K562 (cell line): ENCODE data around the gene MED29. TPM values are rescaled to one million over a fixed set of nuclear protein-coding genes. Genes with fewer than 3 reads are reported as not detected.

ENCODE experiments used
- ARHGAP35 ChIP-seq: fragments of 450-650 bp; IDR thresholded peaks from 2 replicates; pipeline ENCODE4 v1.6.1; 2018; ENCODE audit not compliant: partially characterized antibody
- CHD1 ChIP-seq: fragments of 200-600 bp; sonication (generic); IDR thresholded peaks from one replicate; pipeline ENCODE4 v1.6.1; 2012; ENCODE audit warnings: mild to moderate bottlenecking, moderate library complexity, low read length, inconsistent platforms
- CTBP1 ChIP-seq: fragments of 450-650 bp; IDR thresholded peaks from 2 replicates; pipeline ENCODE4 v1.6.1; 2016; ENCODE audit warnings: borderline replicate concordance
- MBD1 ChIP-seq: fragments of 250-450 bp; sonication (Bioruptor Pico); IDR thresholded peaks from 2 replicates; pipeline ENCODE4 v1.8.0; 2022; ENCODE audit warnings: inconsistent platforms
- NR2C2 ChIP-seq, 2 experiments: fragments of 200-800 bp in 1 of 2; sonication (Bioruptor generic) in 1 of 2; sonication (generic) in 1 of 2; formaldehyde crosslinking in 1 of 2; IDR thresholded peaks; 2 replicates each; pipeline versions ENCODE4 v1.6.1 to v1.8.0; 2016 to 2022; ENCODE audit warnings: mild to moderate bottlenecking in 1 of 2, missing compliant biosample characterization in 1 of 2, missing genetic modification characterization in 1 of 2, missing genetic modification reagents in 1 of 2
- POLR2G ChIP-seq: fragments of 200-400 bp; formaldehyde crosslinking; IDR thresholded peaks from 2 replicates; pipeline ENCODE4 v1.6.1; 2017; ENCODE audit warnings: low read depth, mild to moderate bottlenecking, antibody characterized with exemption, low read length, moderate library complexity
- TFE3 ChIP-seq: fragments of 450-650 bp; formaldehyde crosslinking; IDR thresholded peaks from 2 replicates; pipeline ENCODE4 v1.4.0; 2020; ENCODE audit warnings: mild to moderate bottlenecking, mixed read lengths
- ZBTB33 ChIP-seq: sonication (generic); formaldehyde crosslinking; IDR thresholded peaks from 2 replicates; pipeline ENCODE4 v1.8.1; 2023; ENCODE audit warnings: mild to moderate bottlenecking, missing genetic modification reagents
- ZFP91 ChIP-seq: sonication (generic); formaldehyde crosslinking; IDR thresholded peaks from 2 replicates; pipeline ENCODE4 v1.8.0; 2022; ENCODE audit warnings: mild to moderate bottlenecking, missing genetic modification reagents
- ZNF395 ChIP-seq: fragments of 200-800 bp; sonication (Bioruptor generic); IDR thresholded peaks from 2 replicates; pipeline ENCODE4 v1.6.1; 2017; ENCODE audit warnings: missing genetic modification characterization, missing compliant biosample characterization
- ZNF592 ChIP-seq: fragments of 450-650 bp; IDR thresholded peaks from 2 replicates; pipeline ENCODE4 v1.6.1; 2017; ENCODE audit warnings: antibody characterized with exemption, mild to moderate bottlenecking
- polyA plus RNA-seq, 8 experiments: library from polyadenylated mRNA; depleted of rRNA in 4 of 8; stranded (reverse) in 5 of 8; unstranded in 3 of 8; fragments of >200 nt; fragmentation: Nextera tagmentation in 2 of 8; fragmentation: Illumina TruSeq in 1 of 8; extraction: Ambion mirVana in 2 of 8; extraction: Trizol in 1 of 8; gene quantifications; 2 replicates each; pipeline versions ENCODE4 v1.2.1 to v1.2.3, GENCODE V29; 2011 to 2014; ENCODE audit warnings: inconsistent platforms in 1 of 8, missing spikeins in 1 of 8
- total RNA-seq, 7 experiments: library from RNA; depleted of rRNA in 6 of 7; stranded (reverse); fragments of >200 nt in 6 of 7; fragmentation: Illumina TruSeq in 2 of 7; extraction: Trizol in 2 of 7; gene quantifications; 2 replicates each; pipeline versions ENCODE4 v1.2.1 to v1.2.3, GENCODE V29; 2011 to 2021; ENCODE audit warnings: low replicate concordance in 1 of 7

The MED29 gene
- total and polyA plus RNA-seq, 9 of the 15 experiments (the other 6 are each of a cell fraction or from before 2014, with no cell fraction given), result 1.8 to 22.6 (median 12.4) TPM

- peak; percentile 97 for TF ChIP-seq ZNF592
- TF ChIP-seq ZFP91 (CRISPR knock-in tag), result 0 out of 2 replicates have a peak, but pooled peaks have one; percentile 8
- peak; percentile 85 for TF ChIP-seq POLR2G
- TF ChIP-seq NR2C2 (CRISPR knock-in tag; IDR thresholded peaks at IDR 0.05), result peak; percentile 11; the same call in 1 of the 2 replicates
- no peak for TF ChIP-seq NR2C2 (tag; IDR thresholded peaks at IDR 0.05)
- no peak for TF ChIP-seq ARHGAP35
- peak; percentile 44 for TF ChIP-seq ZBTB33
- no peak for TF ChIP-seq MBD1 (CRISPR knock-in tag)
- no peak for TF ChIP-seq TFE3 (CRISPR knock-in tag)
- TF ChIP-seq ZNF395 (CRISPR knock-in tag), result no peak
- TF ChIP-seq CTBP1, result peak; percentile 86
- peak; percentile 24 for TF ChIP-seq CHD1
Measured at GRCh38 chr19:39402346-39403300, 11.4 kb downstream of the MED29 start (continued).
